ENCODE results near the gene PSMC5.

The PSMC5 gene

DNA sequence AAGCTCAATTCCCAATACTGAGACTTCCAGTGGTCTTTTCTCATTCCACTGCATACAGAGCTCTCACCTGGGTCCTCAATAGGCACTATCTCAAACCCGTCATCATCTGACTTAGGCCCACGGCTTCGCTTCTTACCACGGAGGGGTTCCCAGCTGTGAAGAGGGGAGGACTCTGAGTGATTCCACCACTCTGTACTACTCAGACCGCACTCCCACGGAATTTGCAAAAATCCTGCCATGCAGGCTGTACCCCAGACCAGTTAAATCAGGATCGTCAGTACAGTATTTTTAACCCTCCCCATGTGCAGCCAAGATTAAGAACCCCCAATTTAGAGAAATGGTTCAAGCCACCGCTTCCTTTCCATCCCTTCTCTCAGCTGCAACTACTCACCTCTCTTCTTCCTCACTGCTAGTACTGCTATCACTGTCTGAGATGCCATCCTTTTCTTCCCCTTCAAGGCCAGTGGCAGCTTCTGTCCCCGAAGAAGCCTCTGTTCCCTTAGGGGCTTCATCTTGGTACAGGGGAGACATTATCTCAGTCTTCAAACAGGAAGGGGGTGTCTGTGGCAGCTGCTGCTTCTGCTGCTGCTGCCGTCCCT lies 6.2 kb upstream of the PSMC5 start:
- no peak for DNase-seq (ENCODE audit: low read depth, low spot score)

DNA sequence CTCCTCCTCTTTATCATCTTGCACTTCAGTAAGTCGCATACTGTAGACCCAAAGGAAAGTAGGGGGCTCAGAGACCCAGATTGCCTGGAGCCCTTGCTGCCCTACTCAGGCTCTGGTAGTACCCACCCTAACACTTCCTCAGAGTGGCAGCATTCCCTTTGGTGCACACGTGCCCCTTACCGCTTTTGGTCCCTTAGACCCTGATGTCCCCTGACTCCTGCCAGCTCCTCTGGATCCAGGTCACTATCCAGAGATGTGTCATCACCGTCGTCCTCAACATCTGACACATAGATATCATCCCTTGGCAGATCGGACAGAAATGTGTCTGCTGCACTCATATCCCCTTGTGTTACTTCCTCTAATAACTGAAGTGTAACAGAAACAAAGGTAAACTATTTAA lies 5.4 kb upstream of the PSMC5 start:
- no peak for DNase-seq (ENCODE audit: low read depth, low spot score)

DNA sequence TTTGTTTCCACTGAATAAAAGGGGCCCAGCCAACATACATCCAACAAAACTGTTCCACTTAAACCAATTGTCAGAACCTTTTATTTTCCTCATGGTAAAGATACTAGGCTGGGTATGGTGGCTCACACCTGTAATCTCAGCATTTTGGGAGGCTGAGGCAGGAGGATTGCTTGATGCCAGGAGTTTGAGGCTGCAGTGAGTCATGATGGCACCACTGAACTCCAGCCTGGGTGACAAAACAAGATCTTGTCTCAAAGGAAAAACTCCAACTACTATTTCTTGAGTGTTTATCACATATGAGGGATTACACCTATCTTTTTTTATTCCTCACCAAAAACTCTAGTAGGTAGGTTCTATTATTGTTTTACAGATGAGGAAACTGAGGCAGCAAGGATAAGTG lies 4.7 kb upstream of the PSMC5 start:
- no peak for DNase-seq (ENCODE audit: low read depth, low spot score)

- no peak for DNase-seq (ENCODE audit: low read depth, low spot score)
Observed at GRCh38 chr17:63823659-63824331, 3.4 kb upstream of the PSMC5 start.

DNA sequence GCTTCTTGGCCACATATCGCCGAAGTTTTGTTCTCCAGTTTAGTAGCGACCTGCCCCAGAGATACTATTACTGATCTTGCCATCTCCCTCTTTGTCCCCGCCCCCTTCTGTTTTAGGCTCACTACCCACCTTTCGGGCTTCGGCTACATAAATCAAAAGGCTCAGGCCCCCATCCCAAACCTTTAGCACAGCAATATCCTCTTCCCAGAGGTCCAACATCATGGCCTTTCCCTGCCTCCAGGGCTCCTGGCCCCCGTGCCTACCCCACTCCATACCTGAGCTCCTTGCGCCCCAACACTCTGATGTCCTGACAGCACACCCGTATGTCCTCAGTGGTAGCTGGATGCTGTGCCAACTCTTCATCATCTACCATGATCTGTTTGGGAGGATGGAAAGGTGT lies 2.9 kb upstream of the PSMC5 start:
- no peak for DNase-seq (ENCODE audit: low read depth, low spot score)

DNA sequence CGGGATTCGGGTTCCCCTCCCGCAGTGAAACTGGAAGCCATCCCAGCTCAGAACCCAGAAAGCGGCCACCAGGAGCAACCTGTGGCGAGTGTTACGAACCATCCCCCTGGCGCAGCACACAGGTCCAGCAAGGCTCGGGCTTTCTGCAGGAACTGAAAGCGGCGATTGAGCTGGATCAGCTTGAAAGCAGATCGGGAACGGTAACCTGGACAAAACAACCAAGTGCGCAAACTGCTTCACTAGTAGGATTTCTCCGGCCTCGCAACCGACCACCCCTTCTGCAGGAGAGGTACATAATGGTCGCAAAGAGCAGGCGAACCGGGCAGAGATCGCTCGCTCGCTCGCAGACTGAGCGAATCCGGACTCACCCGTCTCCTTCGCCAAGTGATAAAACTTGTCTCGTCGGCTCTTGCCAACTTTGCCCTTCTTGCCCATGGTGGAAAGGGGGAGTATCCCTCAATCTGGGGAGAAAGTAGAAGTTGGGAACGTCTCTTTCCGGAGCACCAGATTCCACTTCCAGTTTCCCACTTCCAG lies 696 bp upstream of the PSMC5 start:
- no peak for DNase-seq (ENCODE audit: low read depth, low spot score)

- DNase-seq (ENCODE audit: low read depth, low spot score) = no peak
Observed at GRCh38 chr17:63827801-63828221, 580 bp downstream of the PSMC5 start.

DNA sequence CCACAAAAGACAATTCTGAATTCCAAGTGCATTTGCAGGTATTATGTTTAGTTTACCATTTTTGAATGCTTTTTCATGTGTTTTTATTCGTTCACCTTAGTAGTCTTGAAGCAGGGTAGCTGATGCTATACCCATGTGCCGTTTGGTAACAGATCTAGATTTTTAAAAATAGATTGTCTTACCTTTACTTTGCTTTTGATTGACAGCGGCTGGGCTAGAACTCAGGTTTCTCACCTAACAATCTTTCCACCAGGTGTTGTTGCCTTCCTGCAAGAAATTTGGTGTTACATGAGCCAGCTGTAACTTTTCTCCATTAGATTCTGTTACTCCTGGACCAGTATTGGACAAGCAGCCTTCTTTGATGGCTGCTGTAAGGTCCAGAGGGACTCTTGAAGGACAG lies 1.7 kb downstream of the PSMC5 start:
- DNase-seq (ENCODE audit: low read depth, low spot score) = no peak

- no peak for DNase-seq (ENCODE audit: low read depth, low spot score)
Observed at GRCh38 chr17:63830278-63830677, 3.0 kb downstream of the PSMC5 start.

DNA sequence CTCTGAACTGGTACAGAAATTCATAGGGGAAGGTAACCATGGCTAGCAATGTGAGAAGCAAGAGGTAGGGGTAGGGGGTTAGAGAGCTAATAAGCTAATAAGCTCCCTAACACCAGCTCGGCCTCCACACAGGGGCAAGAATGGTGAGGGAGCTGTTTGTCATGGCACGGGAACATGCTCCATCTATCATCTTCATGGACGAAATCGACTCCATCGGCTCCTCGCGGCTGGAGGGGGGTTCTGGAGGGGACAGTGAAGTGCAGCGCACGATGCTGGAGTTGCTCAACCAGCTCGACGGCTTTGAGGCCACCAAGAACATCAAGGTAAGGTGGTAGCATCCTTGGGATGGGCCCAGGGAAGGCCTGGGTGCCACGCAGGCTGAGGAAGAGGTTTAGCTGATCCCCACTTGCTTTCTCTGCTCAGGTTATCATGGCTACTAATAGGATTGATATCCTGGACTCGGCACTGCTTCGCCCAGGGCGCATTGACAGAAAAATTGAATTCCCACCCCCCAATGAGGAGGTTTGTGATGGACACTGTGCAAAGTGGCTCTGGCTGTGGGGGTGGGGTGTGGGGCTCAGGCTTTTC lies 3.8 kb downstream of the PSMC5 start:
- no peak for DNase-seq (ENCODE audit: low read depth, low spot score)

DNA sequence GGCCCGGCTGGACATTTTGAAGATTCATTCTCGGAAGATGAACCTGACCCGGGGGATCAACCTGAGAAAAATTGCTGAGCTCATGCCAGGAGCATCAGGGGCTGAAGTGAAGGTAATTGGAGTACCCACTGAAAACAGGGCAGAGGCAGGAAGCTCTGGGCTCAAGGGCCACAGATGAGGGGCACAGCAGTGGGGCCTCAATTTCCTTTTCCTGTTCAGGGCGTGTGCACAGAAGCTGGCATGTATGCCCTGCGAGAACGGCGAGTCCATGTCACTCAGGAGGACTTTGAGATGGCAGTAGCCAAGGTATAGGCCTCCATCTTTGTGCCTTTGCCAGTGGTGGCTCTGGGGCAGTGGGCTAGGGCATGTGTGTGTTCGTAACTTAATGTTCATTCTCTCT lies 4.3 kb downstream of the PSMC5 start:
- no peak for DNase-seq (ENCODE audit: low read depth, low spot score)

GRCh38 chr17:63832014-63832413 lies 4.8 kb downstream of the PSMC5 start:
- DNase-seq (ENCODE audit: low read depth, low spot score) = no peak

- DNase-seq (ENCODE audit: low read depth, low spot score) = no peak
Observed at GRCh38 chr17:63832455-63832854, 5.2 kb downstream of the PSMC5 start.

- DNase-seq (ENCODE audit: low read depth, low spot score) = no peak
Observed at GRCh38 chr17:63833026-63833740, 6.0 kb downstream of the PSMC5 start.

DNA sequence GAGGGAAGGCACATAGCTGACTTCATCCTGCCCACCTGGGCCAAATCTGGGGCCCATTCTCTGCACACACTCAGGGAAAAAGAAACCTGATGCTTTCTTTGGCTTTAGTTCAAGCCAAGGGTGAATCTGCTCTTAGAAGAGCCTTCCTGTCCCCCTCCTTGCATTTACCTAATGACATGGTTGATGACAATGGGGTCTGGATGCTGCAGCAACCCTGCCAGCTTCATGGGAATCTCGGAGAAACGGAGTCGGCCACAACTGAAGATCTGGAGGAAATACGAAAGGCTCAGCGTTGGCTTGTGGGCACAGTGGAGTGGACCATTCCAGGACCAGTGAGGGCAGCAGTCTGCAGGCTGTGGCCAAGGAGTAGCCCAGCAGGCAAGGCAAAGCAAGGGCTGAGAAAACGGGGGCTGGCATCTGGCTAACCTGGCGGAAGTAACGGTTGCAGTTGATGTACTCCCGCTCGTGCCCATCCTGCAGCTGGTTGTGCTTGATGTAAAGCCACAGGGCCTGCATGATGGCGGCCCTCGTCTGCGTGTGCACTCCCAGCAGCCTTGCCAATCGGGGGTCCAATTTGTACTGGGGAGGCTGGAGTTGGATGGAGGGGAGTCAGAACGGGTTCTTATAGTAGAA lies 6.6 kb downstream of the PSMC5 start:
- DNase-seq (ENCODE audit: low read depth, low spot score) = no peak

- peak; percentile 37 for DNase-seq (ENCODE audit: low read depth, low spot score)
Observed at GRCh38 chr17:63834431-63835166, 7.4 kb downstream of the PSMC5 start.

DNA sequence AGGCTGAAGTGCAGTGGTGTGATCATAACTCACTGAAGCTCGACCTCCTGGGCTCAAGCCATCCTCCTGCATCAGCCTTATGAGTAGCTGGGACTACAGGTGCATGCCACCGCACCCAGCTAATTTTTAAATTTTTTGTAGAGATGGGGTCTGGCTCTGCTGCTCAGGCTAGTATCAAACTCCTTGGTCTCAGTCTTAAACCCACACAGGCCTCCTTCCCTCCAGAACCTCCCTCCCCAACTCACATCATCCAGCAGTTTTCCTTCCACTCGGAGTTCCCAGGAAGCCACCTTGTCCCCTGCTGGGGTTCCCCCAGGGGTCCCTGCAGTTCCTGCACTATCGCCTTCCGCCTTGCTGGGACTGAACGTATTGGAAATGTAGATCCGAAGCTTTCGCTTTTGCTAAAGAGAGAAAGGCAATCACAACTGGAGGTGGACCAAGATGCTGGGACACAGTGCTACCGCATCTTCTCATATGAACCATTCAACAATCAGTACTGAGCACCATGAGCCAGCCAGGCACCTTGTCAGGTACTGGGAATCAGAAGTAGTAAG lies 8.0 kb downstream of the PSMC5 start:
- DNase-seq (ENCODE audit: low read depth, low spot score) = no peak

DNA sequence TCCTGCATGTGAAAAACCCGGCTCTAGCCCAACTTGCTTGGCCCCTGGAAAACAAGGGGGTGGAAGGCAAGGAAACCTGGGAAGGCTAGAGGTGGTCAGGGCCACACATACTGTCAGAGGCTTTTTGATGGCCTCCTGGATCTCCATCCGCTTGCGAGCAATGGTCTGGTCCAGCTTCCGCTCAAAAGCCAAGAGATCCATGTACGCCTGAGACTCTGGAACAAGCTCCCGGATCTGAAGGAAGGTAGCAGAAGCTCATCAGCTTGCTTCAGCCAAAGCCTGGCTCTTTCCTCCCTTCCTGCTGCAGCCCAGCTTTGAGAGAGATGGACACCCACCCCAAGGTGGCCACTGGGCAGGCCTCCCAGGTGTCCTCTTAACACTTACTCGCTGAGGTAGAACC lies 9.6 kb downstream of the PSMC5 start:
- DNase-seq (ENCODE audit: low read depth, low spot score) = no peak

- DNase-seq (ENCODE audit: low read depth, low spot score) = no peak
Observed at GRCh38 chr17:63837480-63837879, 10.2 kb downstream of the PSMC5 start.

- DNase-seq (ENCODE audit: low read depth, low spot score) = no peak
Observed at GRCh38 chr17:63837962-63838600, 10.8 kb downstream of the PSMC5 start.

Data from activated naive CD8-positive, alpha-beta T cell treated with anti-CD3 and anti-CD28 coated beads, Interleukin-2, amount 50 U/mL, for 16 hours (primary cell).